Tibial nerve (tissue), 4 donors: ENCODE results near the gene DOCK1.

Experiments
- EP300 ChIP-seq, 2 donors: sonication (generic); formaldehyde crosslinking; IDR thresholded peaks; one replicate each; pipeline ENCODE4 v1.6.1; 2017; ENCODE audit warnings: antibody characterized with exemption in 2 of 2, mild to moderate bottlenecking in 1 of 2
- POLR2A ChIP-seq, 2 donors: fragments of 450-650 bp; IDR thresholded peaks; one replicate each; pipeline ENCODE4 v1.6.1; 2017; ENCODE audit warnings: antibody characterized with exemption in 2 of 2, mild to moderate bottlenecking in 2 of 2, moderate library complexity in 2 of 2
- TF ChIP-seq, protein P1 (sequence below), 5 experiments: fragments of 200-600 bp in 3 of 5; fragments of 450-650 bp in 2 of 5; sonication (generic) in 3 of 5; IDR thresholded peaks; one replicate each; pipeline ENCODE4 v1.5.1; 2016 to 2019; ENCODE audit warnings: antibody characterized with exemption in 5 of 5, mild to moderate bottlenecking in 3 of 5, moderate library complexity in 2 of 5

DNA sequence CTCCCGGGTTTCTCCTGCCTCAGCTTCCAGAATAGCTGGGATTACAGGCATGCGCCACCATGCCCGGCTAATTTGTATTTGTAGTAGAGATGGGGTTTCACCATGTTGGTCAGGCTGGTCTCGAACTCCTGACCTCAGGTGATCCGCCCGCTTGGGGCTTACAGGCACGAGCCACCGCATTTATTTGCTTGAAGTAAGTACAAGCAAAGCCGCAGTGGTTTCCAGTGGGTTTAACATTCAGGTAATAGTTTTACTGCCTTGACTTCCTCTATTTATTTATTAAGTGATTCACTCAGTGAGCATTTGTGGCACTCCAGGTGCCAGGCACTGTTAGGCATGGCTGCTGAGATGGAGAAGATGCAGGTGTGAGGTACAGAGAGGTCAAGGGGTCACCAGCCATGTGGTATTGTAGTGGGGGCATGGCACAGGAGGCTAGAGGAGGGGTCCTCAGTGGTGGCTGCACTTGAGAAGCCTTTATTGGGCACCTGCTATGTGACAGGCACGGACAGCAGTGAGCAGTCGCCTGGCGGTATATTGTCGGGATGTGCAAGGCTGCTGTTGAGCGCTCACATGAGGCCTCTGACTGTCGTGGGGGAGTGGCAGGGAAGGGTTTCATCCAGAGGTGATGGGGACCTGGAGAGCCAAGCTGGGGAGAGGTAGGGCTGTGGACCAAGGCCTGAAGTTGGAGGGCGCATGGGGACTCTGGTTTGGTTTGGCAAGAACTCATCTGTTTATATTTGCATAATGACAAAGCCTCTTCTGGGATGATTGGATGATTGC, 54.9 kb downstream of the DOCK1 start:
- TF ChIP-seq, protein P1, sequence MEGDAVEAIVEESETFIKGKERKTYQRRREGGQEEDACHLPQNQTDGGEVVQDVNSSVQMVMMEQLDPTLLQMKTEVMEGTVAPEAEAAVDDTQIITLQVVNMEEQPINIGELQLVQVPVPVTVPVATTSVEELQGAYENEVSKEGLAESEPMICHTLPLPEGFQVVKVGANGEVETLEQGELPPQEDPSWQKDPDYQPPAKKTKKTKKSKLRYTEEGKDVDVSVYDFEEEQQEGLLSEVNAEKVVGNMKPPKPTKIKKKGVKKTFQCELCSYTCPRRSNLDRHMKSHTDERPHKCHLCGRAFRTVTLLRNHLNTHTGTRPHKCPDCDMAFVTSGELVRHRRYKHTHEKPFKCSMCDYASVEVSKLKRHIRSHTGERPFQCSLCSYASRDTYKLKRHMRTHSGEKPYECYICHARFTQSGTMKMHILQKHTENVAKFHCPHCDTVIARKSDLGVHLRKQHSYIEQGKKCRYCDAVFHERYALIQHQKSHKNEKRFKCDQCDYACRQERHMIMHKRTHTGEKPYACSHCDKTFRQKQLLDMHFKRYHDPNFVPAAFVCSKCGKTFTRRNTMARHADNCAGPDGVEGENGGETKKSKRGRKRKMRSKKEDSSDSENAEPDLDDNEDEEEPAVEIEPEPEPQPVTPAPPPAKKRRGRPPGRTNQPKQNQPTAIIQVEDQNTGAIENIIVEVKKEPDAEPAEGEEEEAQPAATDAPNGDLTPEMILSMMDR (IDR thresholded peaks at IDR 0.05) = no peak
- no peak for TF ChIP-seq POLR2A (IDR thresholded peaks at IDR 0.05)
- no peak for TF ChIP-seq EP300 (IDR thresholded peaks at IDR 0.05)
